NCI-H510A (cell line): ENCODE results near the gene CLGN.
A peak's percentile ranks its signal among the peaks of the same experiment; 100 is the strongest.

Source experiments
- DNase-seq: peaks from one replicate; lab custom pipeline; 2025; lab: John Stamatoyannopoulos, UW

CLGN gene

GRCh38 chr4:140382732-140383131 is 44.7 kb downstream of the CLGN start:
- no peak for DNase-seq

GRCh38 chr4:140374130-140374477 is 53.3 kb downstream of the CLGN start:
- no peak for DNase-seq

GRCh38 chr4:140373328-140374129 is 53.9 kb downstream of the CLGN start, which contains the start of gene SCOC:
SCOC (plus strand) TSS chr4:140373646; CDS start chr4:140379171, 5,525 bp downstream.
- DNase-seq = peak; percentile 95

GRCh38 chr4:140372751-140373327 is 54.6 kb downstream of the CLGN start:
- DNase-seq = no peak

GRCh38 chr4:140368686-140369085 is 58.8 kb downstream of the CLGN start:
- no peak for DNase-seq

GRCh38 chr4:140367738-140368137 is 59.7 kb downstream of the CLGN start:
- no peak for DNase-seq

GRCh38 chr4:140363558-140363957 is 63.9 kb downstream of the CLGN start:
- no peak for DNase-seq

- no peak for DNase-seq
Observed at GRCh38 chr4:140363051-140363450, 64.4 kb downstream of the CLGN start.

- no peak for DNase-seq
Observed at GRCh38 chr4:140361099-140361498, 66.3 kb downstream of the CLGN start.

- peak; percentile 29 for DNase-seq
Observed at GRCh38 chr4:140359562-140360427, 67.7 kb downstream of the CLGN start.

- DNase-seq = no peak
Observed at GRCh38 chr4:140358281-140358680, 69.2 kb downstream of the CLGN start.

- DNase-seq = no peak
Observed at GRCh38 chr4:140357868-140358267, 69.6 kb downstream of the CLGN start.

- no peak for DNase-seq
Observed at GRCh38 chr4:140355288-140355687, 72.2 kb downstream of the CLGN start.

GRCh38 chr4:140353786-140354185 is 73.7 kb downstream of the CLGN start:
- DNase-seq = no peak

GRCh38 chr4:140351093-140352075 is 76.1 kb downstream of the CLGN start:
- DNase-seq = no peak

- DNase-seq = no peak
Observed at GRCh38 chr4:140349816-140350215, 77.6 kb downstream of the CLGN start.

GRCh38 chr4:140346136-140346535 is 81.3 kb downstream of the CLGN start:
- no peak for DNase-seq

GRCh38 chr4:140344621-140345020 is 82.8 kb downstream of the CLGN start:
- DNase-seq = no peak

- no peak for DNase-seq
Observed at GRCh38 chr4:140344101-140344500, 83.3 kb downstream of the CLGN start.

- DNase-seq = no peak
Observed at GRCh38 chr4:140343303-140343702, 84.1 kb downstream of the CLGN start.

GRCh38 chr4:140342620-140343019 is 84.8 kb downstream of the CLGN start:
- no peak for DNase-seq
